ENCODE results near the gene HSPA1A.
"Not testable (repeated sequence)": the region's sequence is repeated elsewhere in the genome, so short reads cannot be mapped to it uniquely, and the experiment has no call there.

HSPA1A gene

GRCh38 chr6:31836474-31837368 lies 21.4 kb downstream of the HSPA1A start:
- FAIRE-seq (no peak), DNase-seq (ENCODE audit: insufficient read length, low spot score) (no peak)
- TF ChIP-seq CTCF (IDR thresholded peaks at IDR 0.05; ENCODE audit: insufficient read depth, missing control alignments): no peak

GRCh38 chr6:31837369-31838113 lies 22.2 kb downstream of the HSPA1A start:
- FAIRE-seq (no peak), DNase-seq (ENCODE audit: insufficient read length, low spot score) (no peak)
- no peak for TF ChIP-seq CTCF (IDR thresholded peaks at IDR 0.05; ENCODE audit: insufficient read depth, missing control alignments)

- DNase-seq (ENCODE audit: insufficient read length, low spot score); FAIRE-seq: not testable (repeated sequence)
Observed at GRCh38 chr6:31838114-31838553, 22.8 kb downstream of the HSPA1A start.

- no peak for TF ChIP-seq CTCF (IDR thresholded peaks at IDR 0.05; ENCODE audit: insufficient read depth, missing control alignments)
- DNase-seq (ENCODE audit: insufficient read length, low spot score) (no peak), FAIRE-seq (no peak)
Observed at GRCh38 chr6:31838968-31839367, 23.6 kb downstream of the HSPA1A start.

- FAIRE-seq; DNase-seq (ENCODE audit: insufficient read length, low spot score): not testable (repeated sequence)
Observed at GRCh38 chr6:31839779-31840126, 24.4 kb downstream of the HSPA1A start.

GRCh38 chr6:31842053-31842452 lies 26.7 kb downstream of the HSPA1A start:
- DNase-seq (ENCODE audit: insufficient read length, low spot score): no peak
- FAIRE-seq: no peak
- no peak for TF ChIP-seq CTCF (IDR thresholded peaks at IDR 0.05; ENCODE audit: insufficient read depth, missing control alignments)

- TF ChIP-seq CTCF (IDR thresholded peaks at IDR 0.05; ENCODE audit: insufficient read depth, missing control alignments): no peak
- FAIRE-seq: no peak
Observed at GRCh38 chr6:31844507-31844906, 29.2 kb downstream of the HSPA1A start.

More at GRCh38 chr6:31844507-31844906, 29.2 kb downstream of the HSPA1A start:
- no peak for DNase-seq (ENCODE audit: insufficient read length, low spot score)
